Measurements from ENCODE around the gene MPV17L.
"Not testable (repeated sequence)": the region's sequence is repeated elsewhere in the genome, so short reads cannot be mapped to it uniquely, and the experiment has no call there.

MPV17L gene

DNA sequence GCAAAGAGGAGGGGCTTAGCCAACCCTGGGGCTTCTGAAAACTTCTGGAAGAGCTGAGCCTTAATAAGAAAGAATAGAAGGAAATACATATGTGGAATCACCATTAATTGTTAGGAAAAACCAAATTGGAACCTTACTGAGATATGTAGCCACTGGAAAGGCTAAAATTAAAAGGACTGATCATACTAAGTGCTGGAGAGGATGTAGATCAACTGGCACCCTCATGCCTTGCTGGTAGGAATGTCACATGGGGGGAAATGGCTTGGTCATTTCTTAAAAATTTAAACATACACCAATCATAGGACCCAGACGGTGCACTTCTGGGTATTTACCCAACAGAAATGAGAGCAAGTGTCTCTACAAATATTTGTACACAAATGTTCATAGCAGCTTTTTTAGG, 49.9 kb downstream of the MPV17L start:
- intact Hi-C loops (cut with DNase I), result no loop called here
- DNase-seq, result no peak

DNA sequence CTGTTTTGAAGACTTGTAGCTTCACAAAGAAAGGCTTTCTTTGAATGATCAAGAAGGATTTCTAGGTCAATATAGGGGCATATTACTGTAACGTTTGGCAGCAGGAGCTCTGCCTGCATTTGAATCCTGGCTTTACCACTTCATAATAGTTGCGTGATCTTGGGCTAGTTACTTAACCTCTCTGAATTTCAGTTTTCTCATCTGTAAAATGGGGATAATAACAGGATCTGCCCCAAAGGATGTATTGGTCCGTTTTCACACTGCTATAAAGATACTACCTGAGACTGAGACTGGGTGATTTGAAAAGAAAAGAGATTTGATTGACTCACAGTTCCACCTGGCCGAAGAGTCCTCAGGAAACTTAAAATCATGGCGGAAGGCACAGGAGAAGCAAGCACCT, 51.3 kb downstream of the MPV17L start:
- intact Hi-C loops (cut with DNase I), result no loop called here

DNA sequence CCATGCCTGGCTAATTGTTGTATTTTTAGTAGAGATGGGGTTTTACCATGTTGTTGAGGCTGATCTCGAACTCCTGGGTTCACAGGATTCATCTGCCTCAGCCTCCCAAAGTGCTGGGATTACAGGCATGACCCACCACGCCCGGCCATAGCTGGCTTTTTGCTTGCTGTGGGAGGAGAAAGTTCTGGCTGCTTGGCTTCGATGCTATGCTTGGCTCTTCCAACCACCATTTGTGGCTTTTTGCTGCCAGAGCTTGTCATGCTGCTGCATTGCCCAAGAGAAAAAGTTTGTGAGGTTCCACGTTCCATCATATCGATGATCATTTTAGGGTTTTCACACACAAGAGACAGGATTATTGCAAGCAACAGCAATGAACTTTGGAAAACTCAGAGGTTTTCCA, 55.1 kb downstream of the MPV17L start:
- intact Hi-C loops (cut with DNase I), result no loop called here
- no peak for DNase-seq

More for the DNA sequence above, 51.3 kb downstream of the MPV17L start:
- no peak for DNase-seq

DNA sequence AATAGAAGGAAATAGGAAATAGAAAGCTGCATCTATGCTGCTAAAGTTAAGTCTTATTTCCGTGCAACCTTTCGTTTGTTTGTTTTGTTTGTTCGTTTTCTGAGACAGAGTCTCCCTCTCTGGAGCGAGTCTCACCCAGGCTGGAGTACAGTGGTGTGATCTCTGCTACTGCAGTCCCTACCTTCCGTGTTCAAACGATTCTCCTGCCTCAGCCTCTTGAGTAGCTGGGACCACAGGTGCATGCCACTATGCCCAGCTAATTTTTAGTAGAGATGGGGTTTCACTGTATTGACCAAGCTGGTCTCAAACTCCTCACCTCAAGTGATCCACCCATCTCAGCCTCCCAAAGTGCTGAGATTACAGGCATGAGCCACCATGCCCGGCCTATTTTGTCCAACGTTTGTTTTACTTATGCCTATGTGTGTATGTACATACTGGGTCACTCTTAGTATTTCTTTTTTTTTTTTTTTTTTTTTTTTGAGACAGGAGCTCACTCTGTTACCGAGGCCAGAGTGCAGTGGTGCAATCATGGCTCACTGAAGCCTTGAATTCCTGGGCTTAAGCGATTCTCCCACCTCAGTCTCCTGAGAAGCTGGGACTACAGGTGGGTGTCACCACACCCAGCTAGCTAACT, 55.7 kb downstream of the MPV17L start:
- intact Hi-C loops (cut with DNase I), result no loop called here
- no peak for DNase-seq

DNA sequence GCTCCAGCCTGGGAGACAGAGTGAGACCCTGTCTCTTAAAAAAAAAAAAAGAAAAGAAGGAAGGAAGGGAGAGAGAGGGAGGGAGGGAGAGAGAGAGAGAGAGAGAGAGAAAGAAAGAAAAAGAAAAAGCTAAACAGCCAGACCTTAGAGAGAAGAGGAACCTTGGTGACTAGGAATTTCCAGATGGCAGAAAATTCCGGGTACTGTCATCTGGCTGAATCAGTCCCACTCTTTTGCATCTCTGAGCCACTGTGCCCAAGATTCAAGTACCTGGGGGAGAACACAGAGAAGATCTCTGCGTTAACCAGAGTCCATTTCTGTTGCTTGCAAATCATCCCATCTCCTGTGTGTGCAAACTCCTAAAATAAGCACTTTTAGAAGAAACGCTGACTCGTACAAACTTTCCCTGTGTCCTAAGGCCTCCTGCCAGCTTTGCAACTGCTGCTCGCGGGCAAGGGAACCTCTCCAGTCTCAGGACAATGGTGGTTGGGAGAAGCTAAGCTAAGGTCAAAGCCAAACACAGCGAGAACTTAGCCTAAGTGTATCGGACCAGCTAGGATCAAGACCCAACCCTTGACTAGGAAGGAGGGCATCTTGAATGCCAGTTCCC, 56.8 kb downstream of the MPV17L start:
- no peak for DNase-seq
- intact Hi-C loops (cut with DNase I), result no loop called here

DNA sequence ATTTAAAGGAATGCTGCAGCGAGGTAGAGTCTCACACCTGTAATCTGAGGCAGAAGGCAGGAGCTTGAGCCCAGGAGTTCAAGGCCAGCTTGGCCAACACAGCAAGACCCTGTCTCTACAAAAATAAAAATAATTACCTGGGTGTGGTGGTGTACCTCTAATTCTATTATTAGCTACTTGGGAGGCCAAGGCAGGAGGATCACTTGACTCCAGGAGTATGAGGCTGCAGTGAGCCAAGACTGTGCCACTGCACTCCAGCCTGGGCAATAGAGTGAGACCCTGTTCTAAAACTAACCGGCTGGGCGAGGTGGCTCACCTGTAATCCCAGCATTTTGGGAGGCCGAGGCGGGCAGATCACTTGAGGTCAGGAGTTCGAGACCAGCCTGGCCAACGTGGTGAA, 57.7 kb downstream of the MPV17L start:
- intact Hi-C loops (cut with DNase I); DNase-seq: not testable (repeated sequence)

DNA sequence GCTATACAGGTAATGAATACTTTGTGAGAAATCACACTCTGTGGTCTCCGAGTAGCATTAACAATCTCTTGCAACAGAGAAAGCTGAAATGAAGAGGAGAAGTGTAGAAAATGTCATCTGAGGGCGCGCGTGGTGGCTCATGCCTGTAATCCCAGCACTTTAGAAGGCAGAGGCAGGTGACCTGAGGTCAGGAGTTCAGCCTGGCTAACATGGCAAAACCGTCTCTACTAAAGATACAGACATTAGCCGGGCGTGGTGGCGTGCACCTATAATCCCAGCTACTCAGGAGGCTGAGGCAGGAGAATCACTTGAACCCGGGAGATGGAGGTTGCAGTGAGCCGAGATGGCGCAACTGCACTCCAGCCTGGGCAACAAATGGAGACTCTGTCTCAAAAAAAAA, 59.4 kb downstream of the MPV17L start:
- intact Hi-C loops (cut with DNase I); DNase-seq: not testable (repeated sequence)

DNA sequence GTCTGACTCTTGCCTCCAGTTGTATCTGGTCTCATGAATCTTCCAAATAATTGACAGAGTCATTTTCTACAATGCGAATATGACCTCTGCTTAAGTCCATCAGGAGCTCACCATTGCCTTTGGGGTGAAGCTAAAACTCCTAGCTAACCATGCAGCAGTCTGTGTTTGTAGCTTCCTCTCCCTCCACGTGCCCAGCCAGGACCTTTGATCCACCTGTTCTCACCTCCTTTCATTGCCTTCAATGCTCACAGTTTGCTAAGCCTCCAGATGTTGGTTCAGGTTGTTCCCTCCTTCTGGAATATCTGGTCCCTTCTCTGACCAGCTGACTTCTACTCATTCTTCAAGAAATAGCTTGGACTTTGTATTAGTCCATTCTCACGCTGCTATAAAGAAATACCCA, 61.8 kb downstream of the MPV17L start:
- intact Hi-C loops (cut with DNase I), result no loop called here
- DNase-seq, result no peak

DNA sequence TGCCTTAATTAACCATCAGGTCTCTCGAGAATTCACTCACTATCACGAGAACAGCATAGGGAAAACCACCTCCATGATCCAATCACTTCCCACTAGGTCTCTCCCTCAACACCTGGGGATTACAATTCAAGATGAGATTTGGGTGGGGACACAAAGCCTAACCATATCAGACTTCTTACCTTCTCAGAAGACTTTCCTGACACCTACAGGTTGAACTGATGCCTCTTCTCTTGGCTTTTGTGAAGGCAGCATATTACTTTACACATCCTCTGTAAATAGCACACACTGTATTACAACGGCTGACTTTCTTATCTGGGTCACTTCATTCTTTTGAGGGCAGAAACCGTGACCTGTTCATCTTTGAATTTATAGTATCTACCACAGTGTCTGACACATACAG, 62.4 kb downstream of the MPV17L start:
- no peak for DNase-seq
- intact Hi-C loops (cut with DNase I), result no loop called here

DNA sequence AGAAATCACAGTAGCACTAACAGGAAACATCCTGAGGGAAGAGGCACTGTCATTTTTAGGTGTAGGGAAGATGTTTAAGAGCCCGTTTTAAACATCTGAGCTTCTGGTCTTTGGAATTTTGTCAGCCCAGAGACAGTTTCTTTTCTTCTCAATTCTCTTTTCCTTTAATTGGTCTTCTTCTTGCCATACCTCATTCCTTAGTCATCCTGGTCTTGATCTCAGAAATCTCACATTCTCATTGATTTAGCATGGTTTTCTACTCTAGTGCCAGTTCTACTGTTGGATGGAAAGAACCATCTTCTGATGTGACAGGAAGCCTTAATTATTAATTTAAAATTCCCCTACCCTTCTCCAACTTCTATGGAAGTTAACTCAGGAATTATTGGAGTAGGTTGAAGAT, 64.2 kb downstream of the MPV17L start:
- no peak for DNase-seq
- intact Hi-C loops (cut with DNase I), result no loop called here

DNA sequence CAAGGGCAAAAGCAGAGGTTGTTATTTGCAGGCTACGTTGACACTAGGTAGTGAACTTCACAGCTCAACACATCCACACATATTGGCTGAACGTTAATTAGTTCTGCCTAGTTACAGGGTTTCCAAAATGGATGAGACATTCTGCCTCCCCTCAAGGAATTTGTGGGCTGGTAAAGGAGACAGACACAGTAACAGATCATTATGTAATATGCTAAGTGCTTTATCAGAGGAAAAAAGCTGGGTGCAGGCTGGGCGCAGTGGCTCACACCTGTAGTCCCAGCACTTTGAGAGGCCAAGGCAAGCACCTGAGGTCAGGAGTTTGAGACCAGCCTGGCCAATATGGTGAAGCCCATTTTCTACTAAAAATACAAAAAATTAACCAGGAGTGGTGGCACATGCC, 65.0 kb downstream of the MPV17L start:
- DNase-seq, result no peak
- intact Hi-C loops (cut with DNase I), result no loop called here

DNA sequence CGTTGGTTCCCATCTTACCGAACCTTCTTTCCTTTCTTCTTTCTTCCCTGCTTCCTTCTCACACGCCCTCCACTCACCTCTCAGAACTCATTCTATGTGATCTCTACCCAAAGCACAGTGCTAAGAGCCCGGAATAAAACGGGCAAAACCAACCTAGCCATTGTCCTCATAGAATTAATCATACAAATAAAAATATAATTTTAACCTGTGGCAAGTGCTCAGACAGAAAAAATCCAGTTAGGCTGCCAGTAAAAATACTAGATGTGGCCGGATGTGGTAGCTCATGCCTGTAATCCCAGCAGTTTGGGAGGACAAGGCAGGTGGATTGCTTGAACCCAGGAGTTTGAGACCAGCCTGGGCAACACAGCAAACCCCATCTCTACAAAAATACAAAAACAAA, 65.8 kb downstream of the MPV17L start:
- no peak for DNase-seq
- intact Hi-C loops (cut with DNase I), result no loop called here
